GM23338 (cell line): Measurements from ENCODE around the gene KRTAP2-2. TPM values are rescaled to one million over a fixed set of nuclear protein-coding genes. Genes with fewer than 3 reads are reported as not detected.

Source experiments
- ATAC-seq: fragments of 200-7000 bp; cut with Tn5 transposase; 3 replicates; pipeline ENCODE4 v1.9.1; 2020
- DNase-seq: peaks from one replicate; pipeline ENCODE4 v3.0.0-alpha.2; 2015; ENCODE audit warnings: low spot score
- H2AFZ ChIP-seq: fragments of 200-600 bp; sonication (generic); 2 replicates; pipeline ENCODE4 v1.8.0; 2016; ENCODE audit warnings: antibody characterized with exemption, mild to moderate bottlenecking, moderate library complexity
- H3F3A ChIP-seq: fragments of 200-600 bp; sonication (generic); replicated peaks from 2 replicates; pipeline ENCODE4 v1.8.0; 2017; ENCODE audit warnings: antibody characterized with exemption, mixed run types, low read depth
- H3K27ac ChIP-seq: fragments of 200-600 bp; sonication (generic); 2 replicates; pipeline ENCODE4 v1.6.1; 2016; ENCODE audit warnings: low read depth
- H3K27me3 ChIP-seq: fragments of 200-600 bp; sonication (generic); 2 replicates; pipeline ENCODE4 v1.8.0; 2016; ENCODE audit warnings: mild to moderate bottlenecking, mixed run types, moderate library complexity; ENCODE audit not compliant: insufficient read depth
- H3K36me3 ChIP-seq: fragments of 200-600 bp; sonication (generic); 2 replicates; pipeline ENCODE4 v1.8.0; 2016; ENCODE audit warnings: mild to moderate bottlenecking; ENCODE audit not compliant: insufficient read depth
- H3K4me1 ChIP-seq: fragments of 200-600 bp; sonication (generic); 2 replicates; pipeline ENCODE4 v1.8.0; 2016; ENCODE audit warnings: mild to moderate bottlenecking, moderate library complexity; ENCODE audit not compliant: insufficient read depth
- H3K4me2 ChIP-seq: fragments of 200-600 bp; sonication (generic); 2 replicates; pipeline ENCODE4 v1.7.1; 2017; ENCODE audit warnings: mixed run types
- H3K4me3 ChIP-seq: fragments of 200-600 bp; sonication (generic); 2 replicates; pipeline ENCODE4 v1.6.1; 2016; ENCODE audit warnings: mixed run types
- H3K79me2 ChIP-seq: fragments of 200-600 bp; sonication (generic); replicated peaks from 2 replicates; pipeline ENCODE4 v1.8.0; 2017; ENCODE audit warnings: mild to moderate bottlenecking; ENCODE audit not compliant: insufficient read depth
- H3K9me2 ChIP-seq: fragments of 200-600 bp; sonication (generic); 2 replicates; pipeline ENCODE4 v1.8.0; 2017; ENCODE audit not compliant: insufficient read depth
- H4K20me1 ChIP-seq: fragments of 200-600 bp; sonication (generic); replicated peaks from 2 replicates; pipeline ENCODE4 v1.8.0; 2017; ENCODE audit warnings: mild to moderate bottlenecking; ENCODE audit not compliant: insufficient read depth
- H3K27ac Mint-ChIP-seq: 2 replicates; pipeline ENCODE4 v1.8.0; 2020; ENCODE audit warnings: inconsistent platforms, mild to moderate bottlenecking, moderate library complexity, mixed read lengths
- H3K27me3 Mint-ChIP-seq: 3 replicates; pipeline ENCODE4 v1.8.0; 2022; ENCODE audit warnings: low read depth, mild to moderate bottlenecking, moderate library complexity, mixed read lengths, inconsistent platforms; ENCODE audit not compliant: insufficient read depth, poor library complexity
- H3K36me3 Mint-ChIP-seq: 3 replicates; pipeline ENCODE4 v1.8.0; 2021; ENCODE audit warnings: low read depth, mild to moderate bottlenecking, inconsistent platforms, moderate library complexity, mixed read lengths
- H3K4me1 Mint-ChIP-seq: 3 replicates; pipeline ENCODE4 v1.8.0; 2020; ENCODE audit warnings: mild to moderate bottlenecking, inconsistent platforms, mixed read lengths
- H3K4me3 Mint-ChIP-seq: 3 replicates; pipeline ENCODE4 v1.8.0; 2021; ENCODE audit warnings: moderate library complexity, mild to moderate bottlenecking, inconsistent platforms, mixed read lengths
- H3K9me3 Mint-ChIP-seq: 3 replicates; pipeline ENCODE4 v1.8.0; 2020; ENCODE audit warnings: moderate library complexity, mild to moderate bottlenecking, inconsistent platforms, mixed read lengths
- CREB1 ChIP-seq: fragments of 250-450 bp; sonication (Bioruptor Pico); IDR thresholded peaks from 2 replicates; pipeline ENCODE4 v1.5.0; 2020; ENCODE audit warnings: low read depth, mild to moderate bottlenecking, moderate library complexity
- EZH2 ChIP-seq: fragments of 200-600 bp; sonication (generic); IDR thresholded peaks from one replicate; pipeline ENCODE4 v1.8.0; 2017; ENCODE audit warnings: antibody characterized with exemption, mild to moderate bottlenecking, low read depth; ENCODE audit not compliant: unreplicated experiment
- EZH2phosphoT487 ChIP-seq: fragments of 200-600 bp; sonication (generic); IDR thresholded peaks from one replicate; pipeline ENCODE4 v1.8.1; 2018; ENCODE audit warnings: antibody characterized with exemption; ENCODE audit not compliant: unreplicated experiment
- NANOG ChIP-seq: IDR thresholded peaks from 2 replicates; pipeline ENCODE4 v1.6.1; 2016; ENCODE audit warnings: antibody characterized with exemption, borderline replicate concordance
- POLR2AphosphoS5 ChIP-seq: IDR thresholded peaks from 2 replicates; pipeline ENCODE4 v1.6.1; 2016; ENCODE audit warnings: antibody characterized with exemption, low read depth
- REST ChIP-seq: IDR thresholded peaks from one replicate; pipeline ENCODE4 v1.6.1; 2018; ENCODE audit warnings: antibody characterized with exemption; ENCODE audit not compliant: unreplicated experiment
- STAT1 ChIP-seq: IDR thresholded peaks from one replicate; pipeline ENCODE4 v1.6.1; 2016; ENCODE audit warnings: antibody characterized with exemption; ENCODE audit not compliant: unreplicated experiment
- ZNF114 ChIP-seq: fragments of 250-450 bp; sonication (Bioruptor Pico); IDR thresholded peaks from 2 replicates; pipeline ENCODE4 v1.5.0; 2020; ENCODE audit warnings: mild to moderate bottlenecking, moderate library complexity
- ZNF331 ChIP-seq: fragments of 250-450 bp; sonication (Bioruptor Pico); IDR thresholded peaks from 2 replicates; pipeline ENCODE4 v1.5.0; 2020; ENCODE audit warnings: low read depth, mild to moderate bottlenecking, moderate library complexity
- polyA plus RNA-seq: library from polyadenylated mRNA; unstranded; fragments of >200 nt; fragmentation: Nextera tagmentation; extraction: Ambion mirVana; gene quantifications from 2 replicates; pipeline ENCODE4 v1.2.1, GENCODE V29; 2016
- total RNA-seq: library from RNA; depleted of rRNA; stranded (reverse); fragments of >200 nt; shearing (Covaris generic); gene quantifications from 2 replicates; pipeline ENCODE4 v1.2.3, GENCODE V29; 2014

Gene KRTAP2-2
- total and polyA plus RNA-seq, 2 experiments from 2014 or later, result not detected

GRCh38 chr17:41013606-41014005 is 41.4 kb downstream of the KRTAP2-2 start:
- ATAC-seq (no peak), DNase-seq (no peak)
- no peak overlapping the region for H3K4me3 ChIP-seq
- no peaks in the 10 kb centered on the region for H3K27me3 ChIP-seq
- H3K4me2 ChIP-seq, result no peak overlapping the region
- H2AFZ ChIP-seq, result no peak overlapping the region
- no peaks in the 10 kb centered on the region for H4K20me1 ChIP-seq
- peaks cover 13% of the 10 kb centered on the region for H3K4me1 ChIP-seq
- no peak overlapping the region for H3K4me3 Mint-ChIP-seq
- H3K9me2 ChIP-seq, result no peaks in the 10 kb centered on the region; the same call in 1 of the 2 replicates
- peaks cover 10% of the 10 kb centered on the region; the same call in 2 of the 3 replicates for H3K4me1 Mint-ChIP-seq
- H3K36me3 Mint-ChIP-seq, result no peaks in the 10 kb centered on the region
- no peaks in the 10 kb centered on the region for H3K36me3 ChIP-seq
- H3F3A ChIP-seq, result no peaks in the 10 kb centered on the region
- peaks cover under 1% of the 10 kb centered on the region for H3K27me3 Mint-ChIP-seq
- H3K27ac ChIP-seq, result no peak overlapping the region
- no peak overlapping the region for H3K27ac Mint-ChIP-seq
- TF ChIP-seq ZNF331 (CRISPR knock-in tag) (no peak), ZNF114 (CRISPR knock-in tag) (no peak), STAT1 (no peak), EZH2phosphoT487 (no peak)
- no peaks in the 10 kb centered on the region for H3K79me2 ChIP-seq
- no peaks in the 10 kb centered on the region for H3K9me3 Mint-ChIP-seq

- ATAC-seq (no peak), DNase-seq (no peak)
- Mint-ChIP-seq H3K36me3 (no peaks in the 10 kb centered on the region), H3K4me3 (no peak overlapping the region), H3K4me1 (peaks cover 10% of the 10 kb centered on the region; the same call in 2 of the 3 replicates), H3K27me3 (peaks cover 1% of the 10 kb centered on the region), H3K9me3 (no peaks in the 10 kb centered on the region), H3K27ac (no peak overlapping the region)
- no peaks in the 10 kb centered on the region; the same call in 1 of the 2 replicates for H3K9me2 ChIP-seq
- H3F3A ChIP-seq, result no peaks in the 10 kb centered on the region
- H3K27ac ChIP-seq, result no peak overlapping the region
- H3K79me2 ChIP-seq, result no peaks in the 10 kb centered on the region
- no peak overlapping the region; the same call in 1 of the 2 replicates for H2AFZ ChIP-seq
- H3K4me2 ChIP-seq, result no peak overlapping the region
- TF ChIP-seq CREB1 (CRISPR knock-in tag) (no peak), EZH2 (no peak), POLR2AphosphoS5 (no peak), ZNF114 (CRISPR knock-in tag) (no peak), NANOG (no peak), REST (no peak), ZNF331 (CRISPR knock-in tag) (no peak)
- no peak overlapping the region for H3K4me3 ChIP-seq
- no peaks in the 10 kb centered on the region for H4K20me1 ChIP-seq
- no peaks in the 10 kb centered on the region for H3K27me3 ChIP-seq
- H3K4me1 ChIP-seq, result peaks cover 14% of the 10 kb centered on the region
- H3K36me3 ChIP-seq, result no peaks in the 10 kb centered on the region
Observed at GRCh38 chr17:41013181-41013580, 41.8 kb downstream of the KRTAP2-2 start.
